ENCODE measurements around the gene FARS2.
"Not testable (repeated sequence)": the region's sequence is repeated elsewhere in the genome, so short reads cannot be mapped to it uniquely, and the experiment has no call there.

The FARS2 gene

GRCh38 chr6:5550631-5551030 is 289.3 kb downstream of the FARS2 start:
- no peak for FAIRE-seq

- no peak for FAIRE-seq
These were observed 290.9 kb downstream of the FARS2 start for GRCh38 chr6:5552243-5552642.

- no peak for FAIRE-seq
These were observed 292.5 kb downstream of the FARS2 start for GRCh38 chr6:5553767-5554166.

- no peak for FAIRE-seq
These were observed 292.9 kb downstream of the FARS2 start for GRCh38 chr6:5554226-5554625.

- no peak for FAIRE-seq
These were observed 294.7 kb downstream of the FARS2 start for GRCh38 chr6:5556011-5556410.

GRCh38 chr6:5557506-5557905 is 296.2 kb downstream of the FARS2 start:
- no peak for FAIRE-seq

GRCh38 chr6:5559651-5560050 is 298.3 kb downstream of the FARS2 start:
- no peak for FAIRE-seq

GRCh38 chr6:5562277-5562676 is 301.0 kb downstream of the FARS2 start:
- no peak for FAIRE-seq

GRCh38 chr6:5563086-5563485 is 301.8 kb downstream of the FARS2 start:
- no peak for FAIRE-seq

GRCh38 chr6:5564746-5565145 is 303.4 kb downstream of the FARS2 start:
- not testable (repeated sequence) for FAIRE-seq

GRCh38 chr6:5565971-5566370 is 304.7 kb downstream of the FARS2 start:
- FAIRE-seq: no peak

GRCh38 chr6:5566718-5567117 is 305.4 kb downstream of the FARS2 start:
- FAIRE-seq: no peak

GRCh38 chr6:5567352-5567751 is 306.0 kb downstream of the FARS2 start:
- no peak for FAIRE-seq

GRCh38 chr6:5567890-5568289 is 306.6 kb downstream of the FARS2 start:
- no peak for FAIRE-seq

GRCh38 chr6:5569491-5569890 is 308.2 kb downstream of the FARS2 start:
- FAIRE-seq: no peak

GRCh38 chr6:5570641-5571040 is 309.3 kb downstream of the FARS2 start:
- FAIRE-seq: no peak

- FAIRE-seq: no peak
These were observed 319.6 kb downstream of the FARS2 start for GRCh38 chr6:5580736-5581581.

GRCh38 chr6:5582762-5583161 is 321.4 kb downstream of the FARS2 start:
- no peak for FAIRE-seq

- no peak for FAIRE-seq
These were observed 322.2 kb downstream of the FARS2 start for GRCh38 chr6:5583528-5583927.

- FAIRE-seq: no peak
These were observed 322.8 kb downstream of the FARS2 start for GRCh38 chr6:5584078-5584482.

GRCh38 chr6:5587648-5588047 is 326.3 kb downstream of the FARS2 start:
- FAIRE-seq: no peak

- FAIRE-seq: no peak
These were observed 328.3 kb downstream of the FARS2 start for GRCh38 chr6:5589422-5590141.

- FAIRE-seq: no peak
These were observed 328.9 kb downstream of the FARS2 start for GRCh38 chr6:5590187-5590586.

GRCh38 chr6:5592886-5593519 is 331.7 kb downstream of the FARS2 start:
- FAIRE-seq: no peak

Measured in G401.6 (cell line).